NCI-H1694 treated with DMSO at 0.1 percent for 48 hours (cell line): Measurements from ENCODE around the gene UNC13B.

Experiments
- DNase-seq: peaks from one replicate; lab custom pipeline; 2025; lab: John Stamatoyannopoulos, UW

The UNC13B gene

GRCh38 chr9:35277628-35278359 is 116.0 kb downstream of the UNC13B start:
- DNase-seq: no peak

DNA sequence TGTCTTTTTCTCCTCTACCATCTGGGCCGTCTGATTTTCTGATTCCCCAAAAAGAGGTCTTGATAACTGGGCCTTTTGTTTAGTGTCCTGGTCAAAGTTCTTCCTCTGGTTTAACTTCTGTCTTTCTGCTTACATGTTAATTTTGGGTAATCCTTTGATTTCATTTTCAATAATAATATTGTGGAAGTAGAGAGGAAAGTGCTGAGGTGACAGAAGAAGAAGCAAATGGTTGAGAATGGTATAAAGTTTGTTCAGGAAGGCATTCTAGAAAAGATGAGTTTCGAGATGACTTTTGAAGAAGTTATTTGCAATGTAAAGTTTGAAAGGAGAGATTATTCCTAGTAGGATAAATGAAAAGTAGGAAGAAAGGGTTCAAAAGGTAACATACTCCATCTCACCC is 118.1 kb downstream of the UNC13B start:
- no peak for DNase-seq

DNA sequence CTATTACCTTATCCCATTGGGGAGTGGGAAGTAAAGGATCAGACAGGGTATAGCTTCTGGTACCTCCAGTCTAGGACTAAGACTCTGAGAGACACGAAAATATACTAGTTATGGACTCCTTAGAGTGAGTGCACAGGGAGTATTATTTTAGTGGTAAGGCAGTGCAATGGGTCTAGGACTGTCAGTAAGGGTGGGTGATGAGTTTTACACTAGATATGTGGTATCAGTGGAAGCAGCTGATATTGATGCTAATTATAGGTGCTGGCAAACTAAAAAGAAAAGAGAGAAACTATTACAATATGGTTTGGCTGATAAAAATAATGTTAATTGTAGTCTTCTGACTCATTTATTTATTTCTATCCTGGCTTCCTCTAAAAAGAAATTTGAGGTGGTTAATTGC is 118.6 kb downstream of the UNC13B start:
- no peak for DNase-seq

GRCh38 chr9:35285731-35286130 is 123.9 kb downstream of the UNC13B start:
- DNase-seq: no peak

DNA sequence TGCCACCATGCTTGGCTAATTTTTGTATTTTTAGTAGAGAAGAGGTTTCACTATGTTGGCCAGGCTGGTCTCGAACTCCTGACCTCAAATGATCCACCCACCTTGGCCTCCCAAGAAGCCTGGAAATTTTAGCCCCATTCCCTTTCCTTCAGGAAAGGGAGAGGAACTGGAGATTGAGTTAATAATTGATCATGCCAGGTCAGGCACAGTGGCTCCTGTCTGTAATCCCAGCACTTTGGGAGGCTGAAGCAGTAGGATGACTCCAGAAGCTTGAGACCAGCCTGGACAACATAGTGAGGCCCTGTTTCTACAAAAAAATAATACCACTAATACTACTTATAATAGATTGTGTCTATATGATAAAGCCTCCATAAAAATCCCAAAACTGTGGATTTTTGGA is 124.6 kb downstream of the UNC13B start:
- no peak for DNase-seq

GRCh38 chr9:35287987-35288632 is 126.3 kb downstream of the UNC13B start:
- DNase-seq: no peak

DNA sequence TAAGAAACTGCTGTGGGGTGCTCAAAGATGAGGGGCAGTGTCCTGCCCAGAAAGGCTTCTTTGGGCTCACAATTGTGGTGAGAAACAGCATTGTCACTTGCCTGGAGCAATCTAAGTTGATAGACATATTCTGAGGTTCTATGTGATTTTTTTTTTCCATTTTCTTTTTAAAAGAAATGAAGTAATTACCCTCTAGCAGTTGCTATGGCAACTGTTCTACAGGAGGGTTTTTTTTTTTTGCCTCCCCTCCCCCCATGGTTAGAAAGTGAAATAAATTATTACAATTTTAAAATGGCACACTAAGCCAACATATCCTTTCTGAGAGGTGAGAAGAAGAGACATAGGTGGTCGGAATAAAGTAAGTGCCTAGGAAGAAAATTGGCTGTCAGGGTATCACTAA is 127.0 kb downstream of the UNC13B start:
- DNase-seq: no peak

DNA sequence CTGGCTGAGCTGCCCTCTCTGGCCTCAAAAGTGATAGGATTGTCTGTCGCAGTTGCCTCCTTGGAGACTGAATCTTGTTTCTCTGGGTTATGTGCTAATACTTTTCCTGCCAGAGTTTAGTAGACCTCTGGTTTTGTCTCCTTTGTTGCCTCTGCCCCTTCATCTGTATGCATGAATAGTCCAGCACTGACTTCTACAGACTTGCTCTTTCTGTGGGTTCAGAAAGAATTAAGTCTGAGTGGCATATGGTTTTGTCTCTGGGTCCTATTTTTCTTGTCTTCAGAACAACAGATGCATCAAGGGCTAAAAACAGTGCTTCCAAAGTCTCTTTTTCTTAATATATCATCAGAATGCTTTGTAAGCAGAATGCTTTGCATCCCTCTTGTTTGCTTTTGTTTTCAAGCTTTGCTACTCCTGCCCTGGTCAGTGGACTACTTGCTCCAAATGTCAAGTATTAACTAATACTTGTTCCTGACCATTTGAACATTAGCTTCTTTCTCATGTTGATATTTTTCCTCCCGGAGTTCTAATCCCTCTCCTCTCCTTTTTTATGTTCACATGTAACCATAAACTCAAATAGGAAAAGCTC is 131.7 kb downstream of the UNC13B start:
- DNase-seq: no peak

DNA sequence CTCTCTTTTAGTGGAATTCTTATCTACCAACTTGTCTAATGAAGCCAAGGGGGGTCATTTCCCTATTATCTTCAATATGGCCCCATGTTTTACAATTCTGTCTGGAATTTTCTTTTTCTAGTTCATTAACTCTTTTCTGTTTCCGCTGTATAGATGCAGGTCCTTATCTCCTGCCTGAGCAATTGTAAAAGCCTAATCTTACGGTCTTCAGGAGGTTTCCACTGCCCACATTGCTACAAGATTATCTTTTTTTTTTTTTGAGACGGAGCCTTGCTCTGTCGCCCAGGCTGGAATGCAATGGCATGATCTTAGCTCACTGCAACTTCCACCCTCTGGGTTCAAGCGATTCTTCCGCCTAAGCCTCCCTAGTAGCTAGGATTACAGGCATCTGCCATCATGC is 132.3 kb downstream of the UNC13B start:
- no peak for DNase-seq

GRCh38 chr9:35294556-35294955 is 132.7 kb downstream of the UNC13B start:
- no peak for DNase-seq

- DNase-seq: no peak
These were observed 133.7 kb downstream of the UNC13B start for GRCh38 chr9:35295369-35296036.

DNA sequence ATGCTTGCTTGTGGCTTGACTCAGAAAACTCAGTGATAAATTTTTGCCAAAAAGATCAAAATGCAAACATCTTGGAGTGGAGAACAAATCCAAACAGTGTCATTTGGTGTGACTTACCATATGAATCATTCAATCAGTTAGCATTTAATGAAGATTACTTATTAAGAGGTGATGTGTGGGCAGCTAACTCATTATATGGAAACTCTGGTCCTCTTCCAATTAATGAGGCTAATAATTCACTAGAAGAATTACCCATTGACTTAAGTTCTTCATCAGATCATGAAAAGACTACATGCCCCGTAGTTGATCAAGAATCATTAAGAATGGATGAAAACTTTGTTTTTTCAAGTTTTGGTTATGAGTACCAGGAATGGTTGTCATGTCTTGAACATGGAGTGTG is 141.8 kb downstream of the UNC13B start:
- DNase-seq: no peak

GRCh38 chr9:35306283-35306682 is 144.5 kb downstream of the UNC13B start:
- DNase-seq: no peak

DNA sequence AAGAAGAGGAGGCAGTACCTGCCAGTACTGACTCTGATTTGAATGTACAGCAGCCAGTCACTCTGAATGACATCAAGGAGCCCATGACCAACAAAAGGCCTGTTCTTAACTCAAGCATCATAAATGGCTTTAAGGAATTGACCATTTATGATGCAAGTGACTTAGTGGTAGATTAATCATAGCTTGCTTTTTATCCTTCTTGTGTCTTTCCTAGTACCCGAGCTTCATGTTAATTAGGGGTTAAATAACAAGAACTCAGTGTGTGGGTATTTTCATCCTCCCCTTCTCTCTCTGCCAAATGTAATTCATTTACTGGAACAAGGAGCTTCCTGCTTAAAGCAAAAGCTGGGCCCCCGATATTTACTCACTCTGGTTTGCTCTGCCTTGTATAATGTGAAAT is 146.5 kb downstream of the UNC13B start:
- DNase-seq: no peak

DNA sequence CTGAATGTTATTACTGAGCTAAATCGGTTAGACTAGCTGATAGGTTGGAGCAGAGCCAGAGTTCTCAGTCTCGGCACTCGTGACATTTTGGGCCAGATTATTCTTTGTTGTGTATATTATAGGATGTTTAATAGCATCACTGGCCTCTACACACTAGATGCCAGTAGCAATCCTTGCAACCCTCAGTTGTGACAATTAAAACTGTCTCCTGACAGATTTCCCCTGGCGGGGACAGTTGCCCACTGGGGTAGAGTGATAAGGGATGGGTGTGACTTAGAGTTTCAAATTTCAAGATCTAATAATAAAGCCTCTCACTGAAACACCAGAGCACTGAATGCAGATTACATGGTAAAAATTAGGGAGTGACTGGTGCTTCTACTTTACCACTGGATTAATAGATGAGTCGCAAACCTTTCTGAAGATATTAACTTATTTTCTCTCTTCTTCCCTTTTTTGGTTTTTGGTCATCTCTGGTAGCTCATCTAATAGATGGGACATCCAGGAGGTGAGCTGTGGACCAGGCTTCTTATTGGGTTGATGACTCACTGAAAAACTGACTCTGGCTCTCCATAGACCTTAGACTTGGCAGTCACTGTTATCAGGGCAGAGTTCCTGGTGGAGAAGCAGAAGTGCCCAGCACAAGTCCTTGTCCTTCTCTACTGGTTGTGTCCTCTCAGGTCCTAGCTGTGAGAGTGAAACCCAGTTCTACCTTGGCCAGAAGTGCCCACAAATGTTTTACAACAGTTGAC is 150.3 kb downstream of the UNC13B start:
- no peak for DNase-seq

- DNase-seq: no peak
These were observed 151.7 kb downstream of the UNC13B start for GRCh38 chr9:35313460-35313859.

GRCh38 chr9:35313916-35314315 is 152.1 kb downstream of the UNC13B start:
- DNase-seq: no peak

GRCh38 chr9:35318741-35319140 is 156.9 kb downstream of the UNC13B start:
- no peak for DNase-seq

GRCh38 chr9:35322075-35322885 is 160.5 kb downstream of the UNC13B start:
- DNase-seq: no peak

- DNase-seq: no peak
These were observed 163.2 kb downstream of the UNC13B start for GRCh38 chr9:35324966-35325365.

DNA sequence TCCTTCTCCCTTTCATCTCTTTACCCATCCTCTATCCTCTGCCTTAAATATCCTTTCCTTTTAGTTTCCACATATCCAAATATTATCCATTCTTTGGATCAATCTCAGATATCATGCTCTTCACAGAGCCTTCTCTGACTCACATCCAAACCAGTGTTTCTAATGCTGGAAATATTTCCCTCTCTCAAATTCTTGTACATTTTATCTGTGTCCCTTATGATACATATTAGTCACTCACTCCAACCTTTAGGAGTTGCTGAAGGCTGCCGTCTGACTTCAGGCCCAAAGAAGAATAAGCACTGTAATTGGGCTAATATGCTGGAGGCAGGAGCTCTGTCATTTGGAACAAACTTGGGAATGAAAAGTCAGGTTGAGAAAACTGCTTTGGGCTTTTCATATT is 171.7 kb downstream of the UNC13B start:
- DNase-seq: no peak
